GM18508 (cell line): ENCODE data around the gene NUP210.

Source experiments
- ATAC-seq: cut with Tn5 transposase; IDR thresholded peaks from one replicate; pipeline ENCODE4 v1.9.1; 2021; ENCODE audit warnings: moderate number of reproducible peaks; ENCODE audit not compliant: insufficient read depth, unreplicated experiment

The NUP210 gene

GRCh38 chr3:13300546-13301285, 119.4 kb downstream of the NUP210 start:
- no peak for ATAC-seq

- no peak for ATAC-seq
Measured at GRCh38 chr3:13299531-13300155, 120.5 kb downstream of the NUP210 start.

- no peak for ATAC-seq
Measured at GRCh38 chr3:13296662-13297061, 123.5 kb downstream of the NUP210 start.

GRCh38 chr3:13294442-13295351, 125.4 kb downstream of the NUP210 start:
- ATAC-seq, result no peak

- ATAC-seq, result no peak
Measured at GRCh38 chr3:13292375-13292774, 127.7 kb downstream of the NUP210 start.

GRCh38 chr3:13290941-13291340, 129.2 kb downstream of the NUP210 start:
- no peak for ATAC-seq

- ATAC-seq, result no peak
Measured at GRCh38 chr3:13289771-13290285, 130.3 kb downstream of the NUP210 start.

- ATAC-seq, result no peak
Measured at GRCh38 chr3:13288732-13289718, 131.1 kb downstream of the NUP210 start.

- no peak for ATAC-seq
Measured at GRCh38 chr3:13287833-13288232, 132.3 kb downstream of the NUP210 start.

GRCh38 chr3:13286873-13287272, 133.2 kb downstream of the NUP210 start:
- ATAC-seq, result no peak

GRCh38 chr3:13285007-13285567, 135.0 kb downstream of the NUP210 start:
- no peak for ATAC-seq

GRCh38 chr3:13283877-13284264, 136.3 kb downstream of the NUP210 start:
- no peak for ATAC-seq

GRCh38 chr3:13282986-13283876, 136.9 kb downstream of the NUP210 start:
- ATAC-seq, result no peak

GRCh38 chr3:13282358-13282985, 137.7 kb downstream of the NUP210 start:
- ATAC-seq, result no peak

- no peak for ATAC-seq
Measured at GRCh38 chr3:13281507-13282357, 138.4 kb downstream of the NUP210 start.

GRCh38 chr3:13280811-13281506, 139.2 kb downstream of the NUP210 start:
- ATAC-seq, result no peak
